Tibial nerve (tissue), 4 donors: ENCODE data around the gene SUFU.

Experiments
- EP300 ChIP-seq, 2 donors: sonication (generic); formaldehyde crosslinking; IDR thresholded peaks; one replicate each; pipeline ENCODE4 v1.6.1; 2017; ENCODE audit warnings: antibody characterized with exemption in 2 of 2, mild to moderate bottlenecking in 1 of 2
- POLR2A ChIP-seq, 2 donors: fragments of 450-650 bp; IDR thresholded peaks; one replicate each; pipeline ENCODE4 v1.6.1; 2017; ENCODE audit warnings: antibody characterized with exemption in 2 of 2, mild to moderate bottlenecking in 2 of 2, moderate library complexity in 2 of 2
- TF ChIP-seq, protein P1 (sequence below), 5 experiments: fragments of 200-600 bp in 3 of 5; fragments of 450-650 bp in 2 of 5; sonication (generic) in 3 of 5; IDR thresholded peaks; one replicate each; pipeline ENCODE4 v1.5.1; 2016 to 2019; ENCODE audit warnings: antibody characterized with exemption in 5 of 5, mild to moderate bottlenecking in 3 of 5, moderate library complexity in 2 of 5

- no peak for TF ChIP-seq POLR2A (IDR thresholded peaks at IDR 0.05)
- TF ChIP-seq, protein P1, sequence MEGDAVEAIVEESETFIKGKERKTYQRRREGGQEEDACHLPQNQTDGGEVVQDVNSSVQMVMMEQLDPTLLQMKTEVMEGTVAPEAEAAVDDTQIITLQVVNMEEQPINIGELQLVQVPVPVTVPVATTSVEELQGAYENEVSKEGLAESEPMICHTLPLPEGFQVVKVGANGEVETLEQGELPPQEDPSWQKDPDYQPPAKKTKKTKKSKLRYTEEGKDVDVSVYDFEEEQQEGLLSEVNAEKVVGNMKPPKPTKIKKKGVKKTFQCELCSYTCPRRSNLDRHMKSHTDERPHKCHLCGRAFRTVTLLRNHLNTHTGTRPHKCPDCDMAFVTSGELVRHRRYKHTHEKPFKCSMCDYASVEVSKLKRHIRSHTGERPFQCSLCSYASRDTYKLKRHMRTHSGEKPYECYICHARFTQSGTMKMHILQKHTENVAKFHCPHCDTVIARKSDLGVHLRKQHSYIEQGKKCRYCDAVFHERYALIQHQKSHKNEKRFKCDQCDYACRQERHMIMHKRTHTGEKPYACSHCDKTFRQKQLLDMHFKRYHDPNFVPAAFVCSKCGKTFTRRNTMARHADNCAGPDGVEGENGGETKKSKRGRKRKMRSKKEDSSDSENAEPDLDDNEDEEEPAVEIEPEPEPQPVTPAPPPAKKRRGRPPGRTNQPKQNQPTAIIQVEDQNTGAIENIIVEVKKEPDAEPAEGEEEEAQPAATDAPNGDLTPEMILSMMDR (IDR thresholded peaks at IDR 0.05), result no peak
- TF ChIP-seq EP300 (IDR thresholded peaks at IDR 0.05), result no peak
Measured at GRCh38 chr10:102545997-102546396, 42.2 kb downstream of the SUFU start.
